ENCODE data around the gene CDC16. TPM values are rescaled to one million over a fixed set of nuclear protein-coding genes. Genes with fewer than 3 reads are reported as not detected.

The CDC16 gene
- 61.1 and 63.3 TPM in 2 replicates for total RNA-seq (2021)
- Bru-seq, nascent RNA, result percentile 86 among the genes with signal in this experiment
- percentile 85 among the genes with signal in this experiment for BruChase-seq, experiment 1, labeled RNA remaining after a 2-hour chase
- percentile 76 among the genes with signal in this experiment for BruChase-seq, experiment 2, labeled RNA remaining after a 6-hour chase
- long read RNA-seq, transcript CDC16-203 (18 exons, 2,203 nt), result major isoform, 15 of 54 reads
- long read RNA-seq, transcript CDC16-204 (19 exons, 2,211 nt), result minor isoform, 8 of 54 reads
- long read RNA-seq, partial matches to known transcripts, result 12 of 54 reads
- long read RNA-seq, other reads (novel, unspliced or antisense), result 16 of 54 reads

- ChIA-PET POLR2A (ENCODE audit: low non-redundant PET) (no interaction called here), CTCF (no interaction called here)
- BruUV-seq (replicated peaks), result no TSS peak
- no peaks in the 10 kb centered on the region for H3K27me3 ChIP-seq (replicated peaks; ENCODE audit: insufficient read depth, low read depth, low read length, poor library complexity)
- intact Hi-C loops (cut with micrococcal nuclease; ENCODE audit: unreplicated experiment), result no loop called here
- peak within 1 kb of the TSS; percentile 92 for H3K4me3 ChIP-seq (ENCODE audit: low read depth, low read length, poor library complexity, severe bottlenecking)
- peaks cover 9% of the 10 kb centered on the region for H3K4me1 ChIP-seq (ENCODE audit: insufficient read depth, low read length, poor library complexity, severe bottlenecking)
- peak; percentile 97 for DNase-seq (ENCODE audit: low spot score)
- TF ChIP-seq CTCF (conservative IDR thresholded peaks at IDR 0.05; ENCODE audit: low read depth, low read length) (no peak), EZH2 (IDR thresholded peaks at IDR 0.05; ENCODE audit: borderline replicate concordance, low read depth, low read length, poor library complexity, severe bottlenecking) (no peak)
- peaks cover 4% of the 10 kb centered on the region for H3K9me3 ChIP-seq (ENCODE audit: low read depth, low read length, poor library complexity, severe bottlenecking)
- H3K36me3 ChIP-seq (ENCODE audit: insufficient read depth, low read length, poor library complexity, severe bottlenecking), result peaks cover 30% of the 10 kb centered on the region
- H3K27ac ChIP-seq (ENCODE audit: low read depth, low read length, poor library complexity, severe bottlenecking), result peak within 1 kb of the TSS; percentile 85
Observed at GRCh38 chr13:114234645-114235421, at the start of gene CDC16. Gene CDC16, plus strand, starts transcription at chr13:114234897. Its CDS starts 188 bp downstream, at chr13:114235085.

DNA sequence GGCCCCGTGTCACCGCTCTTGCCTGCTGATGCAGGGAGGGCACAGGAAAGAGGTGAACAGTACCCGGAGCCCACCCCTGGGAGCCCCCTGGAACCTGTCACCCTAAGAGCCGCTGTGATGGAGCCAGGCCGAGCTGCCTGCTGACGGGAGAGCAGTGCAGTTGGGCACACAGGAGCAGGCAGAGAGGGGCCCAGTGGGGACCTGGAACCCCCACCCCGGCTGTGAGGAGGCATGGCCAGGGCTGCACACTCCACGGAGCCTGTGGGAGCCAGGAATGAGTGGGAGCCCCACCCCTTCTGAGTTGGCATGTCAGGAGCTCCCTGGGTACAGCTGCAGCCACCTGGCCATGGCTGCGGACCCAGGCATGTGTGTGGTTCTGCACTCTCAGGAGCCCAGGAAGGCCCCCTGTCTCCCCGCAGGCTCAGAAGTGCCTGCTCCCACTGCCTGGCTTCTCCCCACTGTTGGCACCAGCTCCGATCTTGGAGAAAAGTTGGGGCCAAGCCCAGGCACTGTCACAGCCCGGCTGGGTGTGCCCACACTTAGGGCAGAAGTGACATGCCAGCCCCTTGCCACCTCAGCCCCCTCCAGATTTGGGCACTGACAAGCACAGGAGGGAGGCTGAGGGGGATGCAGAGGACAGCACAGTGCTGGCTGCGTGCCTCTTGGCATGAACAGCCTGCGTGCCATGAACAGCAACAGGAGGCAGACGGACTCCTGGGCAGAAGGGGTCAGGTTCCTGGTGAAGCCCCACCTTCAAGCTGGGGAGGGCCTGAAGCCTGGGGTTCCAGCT lies 49.3 kb upstream of the CDC16 start:
- Histone ChIP-seq H3K27ac (ENCODE audit: low read depth, low read length, poor library complexity, severe bottlenecking) (no peak overlapping the region), H3K4me1 (ENCODE audit: insufficient read depth, low read length, poor library complexity, severe bottlenecking) (no peaks in the 10 kb centered on the region), H3K36me3 (ENCODE audit: insufficient read depth, low read length, poor library complexity, severe bottlenecking) (no peaks in the 10 kb centered on the region), H3K9me3 (ENCODE audit: low read depth, low read length, poor library complexity, severe bottlenecking) (no peaks in the 10 kb centered on the region), H3K27me3 (replicated peaks; ENCODE audit: insufficient read depth, low read depth, low read length, poor library complexity) (no peaks in the 10 kb centered on the region), H3K4me3 (ENCODE audit: low read depth, low read length, poor library complexity, severe bottlenecking) (no peak overlapping the region)
- no peak for DNase-seq (ENCODE audit: low spot score)
- intact Hi-C loops (cut with micrococcal nuclease; ENCODE audit: unreplicated experiment), result no loop called here
- TF ChIP-seq CTCF (conservative IDR thresholded peaks at IDR 0.05; ENCODE audit: low read depth, low read length) (no peak), EZH2 (IDR thresholded peaks at IDR 0.05; ENCODE audit: borderline replicate concordance, low read depth, low read length, poor library complexity, severe bottlenecking) (no peak)
- BruUV-seq (replicated peaks), result no TSS peak
- POLR2A ChIA-PET (ENCODE audit: low non-redundant PET), result interaction anchor here (0.6 kb wide), 1 partner anchor 94 kb away, joined by 4 read pairs; no protein-coding TSS in a partner anchor
- CTCF ChIA-PET, result no interaction called here

- Histone ChIP-seq H3K27me3 (replicated peaks; ENCODE audit: insufficient read depth, low read depth, low read length, poor library complexity) (no peaks in the 10 kb centered on the region), H3K27ac (ENCODE audit: low read depth, low read length, poor library complexity, severe bottlenecking) (no peak overlapping the region), H3K4me3 (ENCODE audit: low read depth, low read length, poor library complexity, severe bottlenecking) (no peak overlapping the region), H3K4me1 (ENCODE audit: insufficient read depth, low read length, poor library complexity, severe bottlenecking) (no peaks in the 10 kb centered on the region), H3K36me3 (ENCODE audit: insufficient read depth, low read length, poor library complexity, severe bottlenecking) (no peaks in the 10 kb centered on the region), H3K9me3 (ENCODE audit: low read depth, low read length, poor library complexity, severe bottlenecking) (no peaks in the 10 kb centered on the region)
- no peak for TF ChIP-seq EZH2 (IDR thresholded peaks at IDR 0.05; ENCODE audit: borderline replicate concordance, low read depth, low read length, poor library complexity, severe bottlenecking)
- TF ChIP-seq CTCF (conservative IDR thresholded peaks at IDR 0.05; ENCODE audit: low read depth, low read length), result no peak
- no TSS peak for BruUV-seq (replicated peaks)
- intact Hi-C loops (cut with micrococcal nuclease; ENCODE audit: unreplicated experiment), result no loop called here
- ChIA-PET POLR2A (ENCODE audit: low non-redundant PET) (no interaction called here), CTCF (no interaction called here)
- no peak for DNase-seq (ENCODE audit: low spot score)
Observed at GRCh38 chr13:114194853-114195252, 39.8 kb upstream of the CDC16 start.

Data from A673 (cell line).